Activated CD4-positive, alpha-beta memory T cell treated with anti-CD3 and anti-CD28 coated beads for 36 hours (primary cell): ENCODE measurements around the gene NPHP1. TPM values are rescaled to one million over a fixed set of nuclear protein-coding genes. Genes with fewer than 3 reads are reported as not detected.
"Not testable (repeated sequence)": the region's sequence is repeated elsewhere in the genome, so short reads cannot be mapped to it uniquely, and the experiment has no call there.

ENCODE experiments used
- CTCF ChIA-PET: fragments of 350-600 bp; sonication (Branson Sonifier 250); formaldehyde crosslinking; loops from one replicate; lab custom pipeline; 2021; ENCODE audit warnings: antibody characterized with exemption, inconsistent platforms; lab: Charles Lee
- POLR2A ChIA-PET: fragments of 350-600 bp; sonication (Branson Sonifier 250); formaldehyde crosslinking; loops from one replicate; lab custom pipeline; 2021; ENCODE audit warnings: antibody characterized with exemption; lab: Charles Lee
- DNase-seq: peaks from one replicate; pipeline ENCODE4 v3.0.0-alpha.2; 2020
- H3K27ac Mint-ChIP-seq: one replicate; pipeline ENCODE4 v1.8.0; 2021; ENCODE audit warnings: mixed read lengths
- H3K27me3 Mint-ChIP-seq: one replicate; pipeline ENCODE4 v1.8.0; 2021; ENCODE audit warnings: mixed read lengths
- H3K36me3 Mint-ChIP-seq: one replicate; pipeline ENCODE4 v1.8.0; 2021; ENCODE audit warnings: mixed read lengths
- H3K4me1 Mint-ChIP-seq: one replicate; pipeline ENCODE4 v1.8.0; 2021; ENCODE audit warnings: low read depth, mixed read lengths
- H3K4me3 Mint-ChIP-seq: one replicate; pipeline ENCODE4 v1.8.0; 2021; ENCODE audit warnings: mild to moderate bottlenecking, mixed read lengths
- H3K9me3 Mint-ChIP-seq: one replicate; pipeline ENCODE4 v1.8.0; 2021; ENCODE audit warnings: mixed read lengths
- intact Hi-C: fragments of 100-400 bp; cut with micrococcal nuclease; formaldehyde crosslinking; loops from one replicate; pipeline ENCODE4 v1.15.1; 2023
- total RNA-seq, 2 experiments: library from RNA; stranded (reverse); gene quantifications; one replicate each; pipeline ENCODE4 v1.2.3, GENCODE V29; 2021

The NPHP1 gene
- 1 to 10 TPM; 1.9 to 2.0 TPM for total RNA-seq

- Mint-ChIP-seq H3K27me3 (no peaks in the 10 kb centered on the region), H3K4me3 (peak within 1 kb of the TSS; percentile 80), H3K27ac (peak within 1 kb of the TSS; percentile 30), H3K4me1 (peaks cover 26% of the 10 kb centered on the region), H3K9me3 (no peaks in the 10 kb centered on the region), H3K36me3 (peaks cover 13% of the 10 kb centered on the region)
- ChIA-PET POLR2A (interaction anchor here (0.8 kb wide), 1 partner anchor 11 kb away, joined by 3 read pairs; no protein-coding TSS in a partner anchor), CTCF (interaction anchor here (1.3 kb wide), 1 partner anchor 12 kb away, joined by 3 read pairs; no protein-coding TSS in a partner anchor)
- intact Hi-C loops, result no loop called here
- DNase-seq, result peak; percentile 90
Measured at GRCh38 chr2:110204408-110205385, at the start of gene NPHP1. TSS of gene NPHP1 (minus strand) at chr2:110205013. CDS start at chr2:110204968, 45 bp downstream.

GRCh38 chr2:110248081-110248795, 43.4 kb upstream of the NPHP1 start:
- intact Hi-C loops, H3K4me3 Mint-ChIP-seq, H3K9me3 Mint-ChIP-seq, POLR2A ChIA-PET, H3K27ac Mint-ChIP-seq, DNase-seq, H3K27me3 Mint-ChIP-seq, H3K4me1 Mint-ChIP-seq, CTCF ChIA-PET, H3K36me3 Mint-ChIP-seq: not testable (repeated sequence)

GRCh38 chr2:110245488-110246435, 40.9 kb upstream of the NPHP1 start:
- H3K4me3 Mint-ChIP-seq, H3K9me3 Mint-ChIP-seq, H3K27me3 Mint-ChIP-seq, intact Hi-C loops, H3K36me3 Mint-ChIP-seq, CTCF ChIA-PET, POLR2A ChIA-PET, H3K4me1 Mint-ChIP-seq, DNase-seq, H3K27ac Mint-ChIP-seq: not testable (repeated sequence)

GRCh38 chr2:110243283-110243682, 38.5 kb upstream of the NPHP1 start:
- CTCF ChIA-PET, H3K9me3 Mint-ChIP-seq, H3K36me3 Mint-ChIP-seq, POLR2A ChIA-PET, H3K27me3 Mint-ChIP-seq, intact Hi-C loops, DNase-seq, H3K4me3 Mint-ChIP-seq, H3K4me1 Mint-ChIP-seq, H3K27ac Mint-ChIP-seq: not testable (repeated sequence)

GRCh38 chr2:110234514-110234913, 29.7 kb upstream of the NPHP1 start:
- H3K9me3 Mint-ChIP-seq, POLR2A ChIA-PET, H3K4me1 Mint-ChIP-seq, H3K27ac Mint-ChIP-seq, CTCF ChIA-PET, intact Hi-C loops, DNase-seq, H3K27me3 Mint-ChIP-seq, H3K36me3 Mint-ChIP-seq, H3K4me3 Mint-ChIP-seq: not testable (repeated sequence)

GRCh38 chr2:110229886-110230285, 25.1 kb upstream of the NPHP1 start:
- H3K36me3 Mint-ChIP-seq, DNase-seq, H3K4me1 Mint-ChIP-seq, H3K9me3 Mint-ChIP-seq, H3K27ac Mint-ChIP-seq, H3K4me3 Mint-ChIP-seq, POLR2A ChIA-PET, intact Hi-C loops, CTCF ChIA-PET: not testable (repeated sequence)
- peaks cover 21% of the 10 kb centered on the region for H3K27me3 Mint-ChIP-seq

GRCh38 chr2:110222626-110223025, 17.8 kb upstream of the NPHP1 start:
- H3K4me1 Mint-ChIP-seq, DNase-seq, H3K36me3 Mint-ChIP-seq, intact Hi-C loops, H3K27ac Mint-ChIP-seq, H3K9me3 Mint-ChIP-seq, POLR2A ChIA-PET, CTCF ChIA-PET, H3K4me3 Mint-ChIP-seq: not testable (repeated sequence)
- H3K27me3 Mint-ChIP-seq, result peaks cover 43% of the 10 kb centered on the region

- CTCF ChIA-PET, result no interaction called here
- POLR2A ChIA-PET, result no interaction called here
- no peak for DNase-seq
- Mint-ChIP-seq H3K27me3 (peaks cover 39% of the 10 kb centered on the region), H3K9me3 (no peaks in the 10 kb centered on the region), H3K27ac (no peak overlapping the region), H3K4me3 (no peak overlapping the region), H3K4me1 (no peaks in the 10 kb centered on the region), H3K36me3 (no peaks in the 10 kb centered on the region)
- intact Hi-C loops, result no loop called here
Measured at GRCh38 chr2:110221938-110222337, 17.1 kb upstream of the NPHP1 start.

GRCh38 chr2:110220190-110220564, 15.4 kb upstream of the NPHP1 start:
- DNase-seq, result no peak
- intact Hi-C loops, result no loop called here
- H3K4me1 Mint-ChIP-seq, result no peaks in the 10 kb centered on the region
- H3K9me3 Mint-ChIP-seq, result no peaks in the 10 kb centered on the region
- no peak overlapping the region for H3K27ac Mint-ChIP-seq
- POLR2A ChIA-PET, result no interaction called here
- CTCF ChIA-PET, result no interaction called here
- H3K27me3 Mint-ChIP-seq, result peaks cover 44% of the 10 kb centered on the region
- H3K36me3 Mint-ChIP-seq, result no peaks in the 10 kb centered on the region
- no peak overlapping the region for H3K4me3 Mint-ChIP-seq

- no peak overlapping the region for H3K27ac Mint-ChIP-seq
- H3K9me3 Mint-ChIP-seq, result no peaks in the 10 kb centered on the region
- POLR2A ChIA-PET, result no interaction called here
- CTCF ChIA-PET, result no interaction called here
- no peak for DNase-seq
- intact Hi-C loops, result no loop called here
- H3K4me1 Mint-ChIP-seq, result no peaks in the 10 kb centered on the region
- H3K4me3 Mint-ChIP-seq, result no peak overlapping the region
- H3K36me3 Mint-ChIP-seq, result no peaks in the 10 kb centered on the region
- peaks cover 49% of the 10 kb centered on the region for H3K27me3 Mint-ChIP-seq
Measured at GRCh38 chr2:110219496-110220189, 14.8 kb upstream of the NPHP1 start.

GRCh38 chr2:110218889-110219288, 14.1 kb upstream of the NPHP1 start:
- POLR2A ChIA-PET, H3K27ac Mint-ChIP-seq, intact Hi-C loops, H3K36me3 Mint-ChIP-seq, DNase-seq, CTCF ChIA-PET, H3K4me1 Mint-ChIP-seq, H3K4me3 Mint-ChIP-seq, H3K9me3 Mint-ChIP-seq: not testable (repeated sequence)
- H3K27me3 Mint-ChIP-seq, result peaks cover 47% of the 10 kb centered on the region
